K562 (cell line): Measurements from ENCODE around the gene STK17A. TPM values are rescaled to one million over a fixed set of nuclear protein-coding genes. Genes with fewer than 3 reads are reported as not detected.

ENCODE experiments used
- BCL6 ChIP-seq: fragments of 250-450 bp; sonication (Bioruptor Pico); IDR thresholded peaks from 2 replicates; pipeline ENCODE4 v1.4.0; 2020
- BCOR ChIP-seq: fragments of 450-650 bp; IDR thresholded peaks from 2 replicates; pipeline ENCODE4 v1.6.1; 2016
- EGR1 ChIP-seq: fragments of 450-650 bp; conservative IDR thresholded peaks from 2 replicates; pipeline ENCODE4 v1.6.1; 2017; ENCODE audit warnings: mild to moderate bottlenecking
- FOS ChIP-seq: IDR thresholded peaks from 3 replicates; pipeline ENCODE4 v1.6.1; 2011; ENCODE audit not compliant: insufficient read length; ENCODE audit errors: extremely low read depth
- GTF2A2 ChIP-seq: IDR thresholded peaks from 2 replicates; pipeline ENCODE4 v1.6.1; 2016; ENCODE audit warnings: mild to moderate bottlenecking, missing genetic modification characterization, missing compliant biosample characterization
- HDAC2 ChIP-seq: fragments of 450-650 bp; IDR thresholded peaks from 2 replicates; pipeline ENCODE4 v1.6.1; 2016; ENCODE audit warnings: mild to moderate bottlenecking
- ILK ChIP-seq: fragments of 450-650 bp; IDR thresholded peaks from 2 replicates; pipeline ENCODE4 v1.6.1; 2016; ENCODE audit warnings: missing genetic modification characterization, low read depth, mild to moderate bottlenecking, missing compliant biosample characterization, moderate library complexity, borderline replicate concordance
- KAT8 ChIP-seq: fragments of 450-650 bp; IDR thresholded peaks from 2 replicates; pipeline ENCODE4 v1.6.1; 2016; ENCODE audit warnings: low read depth, mild to moderate bottlenecking
- KDM2B ChIP-seq: fragments of 250-450 bp; sonication (Bioruptor Pico); IDR thresholded peaks from 2 replicates; pipeline ENCODE4 v1.8.0; 2021; ENCODE audit warnings: mild to moderate bottlenecking, moderate library complexity
- KLF16 ChIP-seq: IDR thresholded peaks from 2 replicates; pipeline ENCODE4 v1.6.1; 2016; ENCODE audit warnings: antibody characterized with exemption
- MAX ChIP-seq: sonication (generic); formaldehyde crosslinking; IDR thresholded peaks from 2 replicates; pipeline ENCODE4 v1.9.0; 2022; ENCODE audit warnings: mild to moderate bottlenecking, missing genetic modification reagents
- MTA1 ChIP-seq: fragments of 450-650 bp; IDR thresholded peaks from 2 replicates; pipeline ENCODE4 v1.6.1; 2017; ENCODE audit warnings: borderline replicate concordance
- MTA2 ChIP-seq: fragments of 450-650 bp; IDR thresholded peaks from 2 replicates; pipeline ENCODE4 v1.6.1; 2016; ENCODE audit warnings: low read depth
- OTX1 ChIP-seq: fragments of 450-650 bp; formaldehyde crosslinking; IDR thresholded peaks from 2 replicates; pipeline ENCODE4 v1.4.0; 2022; ENCODE audit warnings: mild to moderate bottlenecking
- PHF8 ChIP-seq: fragments of 200-600 bp; sonication (generic); IDR thresholded peaks from 2 replicates; pipeline ENCODE4 v1.6.1; 2012; ENCODE audit warnings: mixed run types, mild to moderate bottlenecking, inconsistent platforms, low read length, moderate library complexity, borderline replicate concordance
- RBM22 ChIP-seq: fragments of 200-400 bp; formaldehyde crosslinking; IDR thresholded peaks from 2 replicates; pipeline ENCODE4 v1.6.1; 2018; ENCODE audit warnings: low read length, low read depth; ENCODE audit not compliant: poor library complexity, severe bottlenecking
- STAG1 ChIP-seq: sonication (generic); formaldehyde crosslinking; IDR thresholded peaks from 2 replicates; pipeline ENCODE4 v1.5.0; 2020; ENCODE audit warnings: missing genetic modification reagents, borderline replicate concordance
- TGIF2 ChIP-seq: sonication (generic); formaldehyde crosslinking; IDR thresholded peaks from 2 replicates; pipeline ENCODE4 v1.8.1; 2022; ENCODE audit warnings: mild to moderate bottlenecking, missing genetic modification reagents, moderate library complexity
- THRA ChIP-seq: fragments of 450-650 bp; IDR thresholded peaks from 2 replicates; pipeline ENCODE4 v1.6.1; 2017; ENCODE audit warnings: mild to moderate bottlenecking, moderate library complexity
- ZBTB2 ChIP-seq: fragments of 450-650 bp; IDR thresholded peaks from 2 replicates; pipeline ENCODE4 v1.6.1; 2016; ENCODE audit warnings: antibody characterized with exemption
- ZBTB43 ChIP-seq: sonication (generic); formaldehyde crosslinking; IDR thresholded peaks from 2 replicates; pipeline ENCODE4 v1.8.0; 2023; ENCODE audit warnings: mild to moderate bottlenecking, missing genetic modification reagents
- ZC3H11A ChIP-seq: IDR thresholded peaks from 2 replicates; pipeline ENCODE4 v1.6.1; 2012; ENCODE audit warnings: low read depth, low read length, improper control_type of control experiment
- ZKSCAN1 ChIP-seq: fragments of 150-350 bp; IDR thresholded peaks from 2 replicates; pipeline ENCODE4 v1.6.1; 2016; ENCODE audit warnings: low read depth, low read length
- ZNF23 ChIP-seq: fragments of 250-450 bp; sonication (Bioruptor Pico); IDR thresholded peaks from 2 replicates; pipeline ENCODE4 v1.4.0; 2020; ENCODE audit warnings: mild to moderate bottlenecking
- ZNF347 ChIP-seq: fragments of 450-650 bp; formaldehyde crosslinking; IDR thresholded peaks from 2 replicates; pipeline ENCODE4 v1.4.0; 2020; ENCODE audit warnings: low read depth, mild to moderate bottlenecking, moderate library complexity
- ZNF785 ChIP-seq: fragments of 250-450 bp; sonication (Bioruptor Pico); IDR thresholded peaks from 2 replicates; pipeline ENCODE4 v1.4.0; 2020; ENCODE audit warnings: mild to moderate bottlenecking
- polyA plus RNA-seq, 8 experiments: library from polyadenylated mRNA; depleted of rRNA in 4 of 8; stranded (reverse) in 5 of 8; unstranded in 3 of 8; fragments of >200 nt; fragmentation: Nextera tagmentation in 2 of 8; fragmentation: Illumina TruSeq in 1 of 8; extraction: Ambion mirVana in 2 of 8; extraction: Trizol in 1 of 8; gene quantifications; 2 replicates each; pipeline versions ENCODE4 v1.2.1 to v1.2.3, GENCODE V29; 2011 to 2014; ENCODE audit warnings: inconsistent platforms in 1 of 8, missing spikeins in 1 of 8
- total RNA-seq, 7 experiments: library from RNA; depleted of rRNA in 6 of 7; stranded (reverse); fragments of >200 nt in 6 of 7; fragmentation: Illumina TruSeq in 2 of 7; extraction: Trizol in 2 of 7; gene quantifications; 2 replicates each; pipeline versions ENCODE4 v1.2.1 to v1.2.3, GENCODE V29; 2011 to 2021; ENCODE audit warnings: low replicate concordance in 1 of 7

The STK17A gene
- total and polyA plus RNA-seq, 9 of the 15 experiments (the other 6 are each of a cell fraction or from before 2014, with no cell fraction given), result 3.4 to 16.3 (median 13.2) TPM

- no peak for TF ChIP-seq RBM22
- peak; percentile 81; the same call in 1 of the 2 replicates for TF ChIP-seq TGIF2
- peak; percentile 80; the same call in 1 of the 2 replicates for TF ChIP-seq PHF8
- TF ChIP-seq MTA2, result no peak
- peak; percentile 64 for TF ChIP-seq KLF16
- TF ChIP-seq ZNF23 (CRISPR knock-in tag), result no peak
- no peak for TF ChIP-seq OTX1 (CRISPR knock-in tag)
- TF ChIP-seq ZKSCAN1, result no peak
- no peak for TF ChIP-seq FOS
- TF ChIP-seq EGR1, result no peak
- TF ChIP-seq THRA, result no peak
- TF ChIP-seq BCOR, result peak; percentile 39; the same call in 1 of the 2 replicates
- no peak for TF ChIP-seq ZC3H11A
- no peak for TF ChIP-seq GTF2A2
- TF ChIP-seq ILK (tag), result no peak
- TF ChIP-seq MAX (CRISPR knock-in tag), result no peak
- no peak for TF ChIP-seq KAT8
- TF ChIP-seq HDAC2, result no peak
- TF ChIP-seq ZBTB2, result no peak
- TF ChIP-seq ZBTB43 (CRISPR knock-in tag), result no peak
- no peak for TF ChIP-seq MTA1
- no peak for TF ChIP-seq ZNF347 (CRISPR knock-in tag)
- TF ChIP-seq STAG1 (CRISPR knock-in tag), result peak; percentile 84
- TF ChIP-seq KDM2B (CRISPR knock-in tag), result no peak
- no peak for TF ChIP-seq ZNF785 (CRISPR knock-in tag)
- TF ChIP-seq BCL6 (CRISPR knock-in tag), result no peak
These were observed at the start of gene STK17A (continued) for GRCh38 chr7:43582503-43583423.
